Measurements from ENCODE around the gene TAMALIN.
A peak's percentile ranks its signal among the peaks of the same experiment; 100 is the strongest.

TAMALIN gene

DNA sequence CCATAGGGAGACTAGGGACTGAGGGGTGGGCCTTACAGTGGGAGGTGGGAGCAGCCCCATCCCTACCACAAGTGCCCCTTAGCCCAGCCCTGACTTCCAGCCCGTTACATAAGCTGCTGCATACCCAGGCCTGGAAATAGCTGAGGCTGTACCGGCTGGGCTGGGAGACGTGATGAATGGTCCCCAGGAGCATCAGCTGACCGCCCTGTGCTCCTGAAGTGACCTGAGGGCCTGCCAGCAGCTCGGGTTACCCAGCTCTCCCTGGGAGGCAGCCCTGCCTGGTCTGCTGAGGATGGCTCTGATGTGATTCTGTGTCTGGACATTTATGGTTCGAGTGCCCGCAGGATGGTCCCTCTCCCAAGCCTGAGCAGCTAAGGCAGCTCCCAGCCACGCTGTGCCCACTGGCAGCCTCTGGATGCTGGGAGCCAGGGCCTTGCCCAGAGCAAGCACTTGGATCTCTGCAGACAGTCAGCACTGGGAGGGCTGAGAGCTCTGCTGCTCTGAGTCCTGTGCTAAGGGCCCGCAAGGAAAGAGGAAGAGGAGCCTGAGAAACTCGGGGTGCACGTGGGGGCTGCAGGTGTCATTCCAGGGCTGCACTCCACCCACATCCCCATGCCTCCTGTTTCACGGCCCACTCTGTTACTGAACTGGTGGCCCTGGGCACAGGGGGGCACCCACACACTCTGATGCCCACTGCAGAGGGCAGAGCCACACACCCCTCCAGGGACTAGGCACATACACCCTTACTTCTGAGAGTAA is 20.5 kb downstream of the TAMALIN start:
- Mint-ChIP-seq H3K36me3 (no peaks in the 10 kb centered on the region), H3K27me3 (no peaks in the 10 kb centered on the region), H3K9me3 (no peaks in the 10 kb centered on the region), H3K27ac (no peak overlapping the region), H3K4me3 (no peak overlapping the region), H3K4me1 (peaks cover 44 to 74% of the 10 kb centered on the region in 2 donors)
- DNase-seq (no peak), ATAC-seq (replicated peaks) (no peak)

DNA sequence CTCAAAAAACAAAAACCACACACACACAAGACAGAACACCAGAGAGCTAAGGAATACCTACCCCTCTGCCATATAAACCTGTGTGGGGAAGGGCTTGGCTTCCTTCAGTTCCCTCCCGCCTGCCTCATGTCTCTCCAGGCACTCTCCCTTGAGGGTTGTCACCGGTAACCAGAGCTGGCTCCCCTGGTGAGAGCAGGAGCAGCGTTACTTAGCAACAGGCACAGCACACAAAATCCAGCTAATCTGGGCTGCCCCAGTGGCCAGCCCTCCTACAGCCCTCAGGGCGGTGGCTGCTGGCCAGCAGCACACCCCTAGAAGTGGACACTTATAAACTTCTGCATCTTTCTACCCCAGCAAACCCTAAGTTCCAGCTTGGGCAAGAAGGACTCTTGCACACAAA is 22.9 kb downstream of the TAMALIN start:
- Mint-ChIP-seq H3K4me1 (peaks cover 44 to 74% of the 10 kb centered on the region in 2 donors), H3K27ac (no peak overlapping the region), H3K36me3 (no peaks in the 10 kb centered on the region), H3K27me3 (no peaks in the 10 kb centered on the region), H3K9me3 (no peaks in the 10 kb centered on the region), H3K4me3 (no peak overlapping the region)
- no peak for ATAC-seq (replicated peaks)
- no peak for DNase-seq

- H3K27ac Mint-ChIP-seq = peak overlapping the region; percentile 91
- H3K4me3 Mint-ChIP-seq = peak overlapping the region; percentile 72 to 82
- no peak for DNase-seq
- H3K27me3 Mint-ChIP-seq = no peaks in the 10 kb centered on the region
- peaks cover 44 to 71% of the 10 kb centered on the region in 2 donors for H3K4me1 Mint-ChIP-seq
- H3K9me3 Mint-ChIP-seq = no peaks in the 10 kb centered on the region
- peak; percentile 26 to 35 for ATAC-seq (replicated peaks)
- H3K36me3 Mint-ChIP-seq = no peaks in the 10 kb centered on the region
These were observed 25.7 kb downstream of the TAMALIN start for GRCh38 chr12:52032446-52032803.

DNA sequence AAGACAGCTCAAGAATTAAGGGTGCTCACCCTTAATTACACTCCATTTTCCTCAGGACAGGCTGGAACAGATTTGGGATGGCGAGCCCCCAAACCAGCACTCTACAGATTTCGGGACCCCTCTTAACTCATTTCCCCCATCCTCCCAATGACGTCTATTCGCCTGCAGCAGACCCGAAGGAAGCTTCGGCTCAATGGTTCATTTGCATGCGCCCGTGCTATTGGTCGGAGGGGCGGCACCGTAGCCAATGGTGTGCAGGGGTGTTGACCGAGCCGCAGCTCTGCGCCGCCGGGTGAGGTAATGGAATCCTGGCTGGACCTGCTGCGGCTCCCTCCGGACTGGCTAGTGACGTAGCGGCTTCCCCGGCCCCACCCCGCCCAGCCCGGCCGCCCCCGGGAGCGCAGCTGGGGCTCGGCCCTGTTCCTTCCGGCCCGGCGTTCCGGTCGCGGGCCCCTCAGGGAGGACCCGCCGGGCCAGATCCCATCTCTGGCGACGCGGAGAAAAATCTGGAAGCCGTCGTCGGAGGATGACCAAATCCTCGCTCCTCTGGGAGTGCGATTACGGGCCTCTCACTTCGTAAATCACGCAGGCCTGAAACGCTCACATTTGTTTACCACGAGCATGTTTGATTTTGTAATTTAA is 26.2 kb downstream of the TAMALIN start:
- Mint-ChIP-seq H3K27me3 (no peaks in the 10 kb centered on the region), H3K4me1 (peaks cover 42 to 71% of the 10 kb centered on the region in 2 donors), H3K36me3 (no peaks in the 10 kb centered on the region), H3K4me3 (peak overlapping the region; percentile 82), H3K27ac (peak overlapping the region; percentile 93), H3K9me3 (no peaks in the 10 kb centered on the region)
- ATAC-seq (replicated peaks) (peak; percentile 91 to 92), DNase-seq (peak; percentile 85)

DNA sequence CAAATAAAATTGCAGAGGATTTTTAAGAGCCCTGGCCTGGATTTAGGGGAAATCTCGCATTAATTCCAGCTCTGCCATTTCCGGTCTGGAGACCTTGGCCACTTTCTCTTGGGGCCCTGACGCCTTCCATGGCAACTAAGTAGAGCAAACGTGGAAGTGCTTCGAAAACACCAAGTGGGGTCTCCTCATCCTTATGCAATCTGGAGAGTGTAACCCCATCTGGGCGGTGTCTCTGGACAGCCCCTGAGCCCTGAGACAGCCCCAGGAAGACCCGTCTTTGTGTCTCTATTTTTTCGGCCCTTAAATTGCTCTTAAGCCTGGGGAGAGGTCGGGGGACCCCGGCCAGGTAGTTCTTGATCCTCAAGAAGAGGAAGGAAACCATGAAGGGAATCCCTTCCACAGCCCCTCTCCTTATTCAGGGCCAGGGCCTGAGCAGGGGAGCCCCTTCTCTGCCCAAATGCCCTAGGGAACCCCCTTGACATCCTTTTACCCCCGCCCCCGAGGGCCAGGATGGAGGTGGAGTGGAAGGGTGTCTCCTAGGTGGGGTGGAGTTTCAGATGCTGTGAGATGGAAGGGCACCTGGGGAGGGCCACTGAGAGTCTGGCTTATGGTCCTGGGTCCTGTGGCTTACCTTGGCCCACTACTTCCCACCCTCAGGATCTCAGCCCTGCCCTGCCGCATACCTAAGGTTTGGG is 26.8 kb downstream of the TAMALIN start:
- Mint-ChIP-seq H3K27me3 (no peaks in the 10 kb centered on the region), H3K36me3 (no peaks in the 10 kb centered on the region), H3K27ac (peak overlapping the region; percentile 93), H3K4me1 (peaks cover 47 to 78% of the 10 kb centered on the region in 2 donors), H3K4me3 (peak overlapping the region; percentile 82), H3K9me3 (no peaks in the 10 kb centered on the region)
- ATAC-seq (replicated peaks) (no peak), DNase-seq (no peak)

- Mint-ChIP-seq H3K4me1 (peaks cover 56 to 81% of the 10 kb centered on the region in 2 donors), H3K4me3 (no peak overlapping the region), H3K9me3 (no peaks in the 10 kb centered on the region), H3K36me3 (no peaks in the 10 kb centered on the region), H3K27ac (no peak overlapping the region), H3K27me3 (no peaks in the 10 kb centered on the region)
- ATAC-seq (replicated peaks) = no peak
- DNase-seq = no peak
These were observed 28.4 kb downstream of the TAMALIN start for GRCh38 chr12:52035190-52035589.

DNA sequence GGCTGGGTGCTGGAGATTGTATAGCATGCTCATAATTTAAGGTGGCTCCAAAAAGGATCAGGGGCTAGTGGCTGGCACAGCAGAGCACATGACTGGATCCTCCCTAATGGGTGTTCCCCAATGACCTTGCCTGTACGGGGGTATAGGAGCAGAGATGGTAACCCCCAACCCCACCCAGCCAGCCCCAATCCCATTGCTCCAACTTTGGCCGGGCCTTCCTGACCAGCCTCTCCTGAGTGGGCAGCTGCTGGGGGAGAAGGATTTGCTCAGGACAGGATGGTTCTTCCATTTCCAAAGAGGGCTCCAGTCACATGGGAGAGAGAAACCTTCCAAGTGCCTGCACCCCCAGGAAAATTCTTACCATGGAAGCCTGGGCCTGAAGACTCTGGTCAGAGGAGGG is 29.2 kb downstream of the TAMALIN start:
- peaks cover 61 to 85% of the 10 kb centered on the region in 2 donors for H3K4me1 Mint-ChIP-seq
- no peaks in the 10 kb centered on the region for H3K9me3 Mint-ChIP-seq
- ATAC-seq (replicated peaks) (no peak), DNase-seq (no peak)
- peak overlapping the region; percentile 5 for H3K27ac Mint-ChIP-seq
- peak overlapping the region; percentile 62 to 80 for H3K4me3 Mint-ChIP-seq
- no peaks in the 10 kb centered on the region for H3K36me3 Mint-ChIP-seq
- no peaks in the 10 kb centered on the region for H3K27me3 Mint-ChIP-seq

DNA sequence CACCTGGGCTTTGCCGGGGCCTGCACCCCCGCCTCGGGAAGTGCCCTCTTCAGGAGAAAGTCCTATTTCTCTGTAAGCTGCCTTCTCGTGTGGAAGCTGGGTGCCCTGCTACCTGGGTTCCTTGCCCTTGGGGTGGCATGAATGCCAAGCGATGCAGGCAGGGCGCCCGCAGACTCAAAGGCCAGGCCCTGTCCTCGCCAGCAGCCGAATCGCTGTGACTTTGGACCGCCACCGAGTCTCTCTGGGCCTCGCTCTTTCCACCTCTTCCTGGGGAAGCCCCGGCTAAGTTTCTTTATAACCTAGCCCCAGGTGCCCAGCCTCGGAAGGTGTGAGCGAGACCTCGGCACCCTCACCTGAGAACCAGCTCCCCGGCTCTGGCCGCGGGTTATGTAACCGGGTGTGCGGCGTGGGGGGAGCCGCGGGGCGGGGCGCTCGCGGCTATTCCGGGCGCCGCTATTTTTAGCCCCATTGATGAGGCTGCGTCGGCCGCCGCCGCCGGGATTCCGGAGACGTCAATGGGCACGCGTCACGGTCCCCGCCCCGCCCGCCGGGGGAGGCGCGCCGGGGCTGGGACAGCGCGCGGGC is 29.9 kb downstream of the TAMALIN start:
- Mint-ChIP-seq H3K27me3 (no peaks in the 10 kb centered on the region), H3K9me3 (no peaks in the 10 kb centered on the region), H3K36me3 (peaks cover 0 to under 1% of the 10 kb centered on the region in 2 donors), H3K4me3 (peak overlapping the region; percentile 62 to 80), H3K4me1 (peaks cover 63 to 88% of the 10 kb centered on the region in 2 donors), H3K27ac (peak overlapping the region; percentile 71)
- DNase-seq (peak; percentile 57), ATAC-seq (replicated peaks) (peak; percentile 41 to 52)

DNA sequence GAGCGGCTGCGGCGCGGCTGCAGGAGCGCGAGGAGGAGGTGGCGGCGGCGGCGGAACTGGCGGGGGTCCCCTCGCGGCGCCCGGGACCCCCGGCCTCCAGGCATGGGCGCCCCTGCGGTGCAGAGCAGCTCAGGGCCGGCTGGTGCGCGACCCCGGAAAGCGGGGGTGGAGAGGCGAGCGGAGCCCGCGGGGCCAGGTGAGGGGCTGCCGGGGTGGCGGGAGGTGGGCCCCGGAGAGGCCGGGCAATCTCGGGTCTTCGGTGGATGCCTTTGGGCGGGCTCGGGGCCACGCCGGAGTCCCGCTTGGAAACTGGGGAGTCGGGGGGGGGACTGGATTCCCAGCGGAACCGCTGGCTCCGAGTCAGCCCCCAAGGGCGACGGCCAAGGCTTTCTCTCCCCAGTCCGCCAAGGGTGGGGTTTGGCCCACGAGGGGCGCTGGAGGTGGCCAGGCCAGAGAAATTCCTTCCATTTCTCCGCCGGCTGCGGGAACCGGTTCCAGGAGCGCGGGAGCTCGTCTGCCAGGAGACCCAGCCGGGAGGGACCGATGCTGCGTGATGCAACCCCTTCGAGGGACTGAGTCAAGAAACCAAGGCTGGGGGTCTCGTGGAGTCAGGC is 30.6 kb downstream of the TAMALIN start:
- Mint-ChIP-seq H3K4me1 (peaks cover 66 to 90% of the 10 kb centered on the region in 2 donors), H3K36me3 (peaks cover 3 to 6% of the 10 kb centered on the region in 2 donors), H3K4me3 (peak overlapping the region; percentile 85), H3K27me3 (no peaks in the 10 kb centered on the region), H3K9me3 (no peaks in the 10 kb centered on the region), H3K27ac (peak overlapping the region; percentile 92)
- DNase-seq (no peak), ATAC-seq (replicated peaks) (peak in 1 of 2 donors; percentile 13)

- H3K27ac Mint-ChIP-seq = peak overlapping the region; percentile 75
- DNase-seq (no peak), ATAC-seq (replicated peaks) (no peak)
- no peaks in the 10 kb centered on the region for H3K27me3 Mint-ChIP-seq
- H3K4me1 Mint-ChIP-seq = peaks cover 66 to 92% of the 10 kb centered on the region in 2 donors
- peak overlapping the region; percentile 85 for H3K4me3 Mint-ChIP-seq
- no peaks in the 10 kb centered on the region for H3K9me3 Mint-ChIP-seq
- H3K36me3 Mint-ChIP-seq = peaks cover 3 to 6% of the 10 kb centered on the region in 2 donors
These were observed 31.7 kb downstream of the TAMALIN start for GRCh38 chr12:52038447-52038846.

DNA sequence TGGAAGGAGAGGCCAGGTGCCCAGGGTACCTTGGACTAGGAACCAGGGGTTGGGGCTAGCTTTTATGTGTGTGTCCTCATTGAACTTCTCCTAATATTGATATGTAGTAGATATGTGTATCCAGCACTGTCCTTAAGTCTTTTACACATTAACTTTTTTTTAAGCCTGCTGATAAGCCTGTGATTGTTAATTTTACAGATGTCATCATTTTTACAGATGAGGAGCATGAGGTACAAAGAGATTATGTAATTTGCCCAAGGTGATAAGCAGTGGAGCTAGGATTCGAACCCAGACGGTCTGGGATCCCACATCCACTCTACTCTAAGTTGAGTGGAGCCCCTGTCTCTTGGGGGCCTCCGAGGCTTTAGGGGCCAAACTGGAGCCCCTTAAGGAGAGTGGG is 34.3 kb downstream of the TAMALIN start:
- peaks cover 11 to 14% of the 10 kb centered on the region in 2 donors for H3K36me3 Mint-ChIP-seq
- no peak overlapping the region for H3K4me3 Mint-ChIP-seq
- H3K4me1 Mint-ChIP-seq = peaks cover 64 to 90% of the 10 kb centered on the region in 2 donors
- H3K27me3 Mint-ChIP-seq = no peaks in the 10 kb centered on the region
- no peaks in the 10 kb centered on the region for H3K9me3 Mint-ChIP-seq
- H3K27ac Mint-ChIP-seq = peak overlapping the region; percentile 22
- ATAC-seq (replicated peaks) (no peak), DNase-seq (no peak)

GRCh38 chr12:52041695-52042123 is 35.0 kb downstream of the TAMALIN start:
- DNase-seq (no peak), ATAC-seq (replicated peaks) (peak; percentile 46 to 63)
- Mint-ChIP-seq H3K36me3 (peaks cover 11 to 14% of the 10 kb centered on the region in 2 donors), H3K4me1 (peaks cover 61 to 91% of the 10 kb centered on the region in 2 donors), H3K27me3 (no peaks in the 10 kb centered on the region), H3K27ac (peak overlapping the region; percentile 78), H3K4me3 (peak overlapping the region; percentile 73 to 75), H3K9me3 (no peaks in the 10 kb centered on the region)

GRCh38 chr12:52042706-52043385 is 36.1 kb downstream of the TAMALIN start:
- Mint-ChIP-seq H3K9me3 (no peaks in the 10 kb centered on the region), H3K27ac (peak overlapping the region; percentile 78), H3K4me3 (peak overlapping the region; percentile 73 to 75), H3K27me3 (no peaks in the 10 kb centered on the region), H3K4me1 (peaks cover 65 to 95% of the 10 kb centered on the region in 2 donors), H3K36me3 (peaks cover 15 to 18% of the 10 kb centered on the region in 2 donors)
- DNase-seq (no peak), ATAC-seq (replicated peaks) (no peak)
